Left ventricle myocardium inferior (tissue), 1 donor: ENCODE data around the gene ANKRD12. TPM values are rescaled to one million over a fixed set of nuclear protein-coding genes. Genes with fewer than 3 reads are reported as not detected.

Experiments
- DNase-seq: peaks from one replicate; pipeline ENCODE4 v3.0.0-alpha.2; 2020
- H3K27ac ChIP-seq: fragments of 200-600 bp; replicated peaks from 2 replicates; pipeline ENCODE4 v1.8.0; 2021
- H3K27me3 ChIP-seq: fragments of 200-600 bp; 2 replicates; pipeline ENCODE4 v1.8.0; 2021; ENCODE audit warnings: low read depth
- H3K36me3 ChIP-seq: fragments of 200-600 bp; 2 replicates; pipeline ENCODE4 v1.8.0; 2021
- H3K4me1 ChIP-seq: fragments of 200-600 bp; 2 replicates; pipeline ENCODE4 v1.8.0; 2021
- H3K4me3 ChIP-seq: fragments of 200-600 bp; 2 replicates; pipeline ENCODE4 v1.8.0; 2021; ENCODE audit warnings: mild to moderate bottlenecking, moderate library complexity
- H3K9me3 ChIP-seq: fragments of 200-600 bp; replicated peaks from 2 replicates; pipeline ENCODE4 v1.8.0; 2021
- CTCF ChIP-seq: fragments of 200-600 bp; IDR thresholded peaks from 2 replicates; pipeline ENCODE4 v1.8.0; 2021; ENCODE audit warnings: antibody characterized with exemption, mild to moderate bottlenecking, borderline replicate concordance
- intact Hi-C: fragments of 100-400 bp; cut with micrococcal nuclease; formaldehyde crosslinking; loops from one replicate; pipeline ENCODE4 v1.11.0; 2022
- total RNA-seq: library from RNA; stranded (reverse); fragmentation: NEBNext Ultra II Directional; extraction: Animal tissue kit (Norgen Biotek cat#: 25700); gene quantifications from one replicate; pipeline ENCODE4 v1.2.1, GENCODE V29; 2021
- donor health status: DM: no; HTN: yes; CAD: no; lungs with severe emphysema.

ANKRD12 gene
- total RNA-seq, 1 donor from 2014 or later = 49.3 TPM

- no peak overlapping the region for H3K4me3 ChIP-seq
- H3K9me3 ChIP-seq = peaks cover 1% of the 10 kb centered on the region
- no peak for DNase-seq
- H3K27ac ChIP-seq = no peak overlapping the region
- intact Hi-C loops = no loop called here
- no peak for TF ChIP-seq CTCF
- no peaks in the 10 kb centered on the region for H3K36me3 ChIP-seq
- H3K4me1 ChIP-seq = no peaks in the 10 kb centered on the region
- H3K27me3 ChIP-seq = peaks cover 7% of the 10 kb centered on the region
Observed at GRCh38 chr18:9322744-9323143, 186.2 kb downstream of the ANKRD12 start.

- peaks cover 7% of the 10 kb centered on the region for H3K27me3 ChIP-seq
- H3K27ac ChIP-seq = no peak overlapping the region
- peaks cover 13% of the 10 kb centered on the region for H3K9me3 ChIP-seq
- no peak for DNase-seq
- intact Hi-C loops = no loop called here
- no peaks in the 10 kb centered on the region for H3K36me3 ChIP-seq
- H3K4me1 ChIP-seq = no peaks in the 10 kb centered on the region
- H3K4me3 ChIP-seq = no peak overlapping the region
- TF ChIP-seq CTCF = no peak
Observed at GRCh38 chr18:9323750-9324445, 187.3 kb downstream of the ANKRD12 start.

- H3K27me3 ChIP-seq = peaks cover 7% of the 10 kb centered on the region
Observed at GRCh38 chr18:9325716-9326115, 189.1 kb downstream of the ANKRD12 start.

GRCh38 chr18:9328776-9329175 lies 192.2 kb downstream of the ANKRD12 start:
- no peaks in the 10 kb centered on the region for H3K36me3 ChIP-seq
- H3K9me3 ChIP-seq = peaks cover 17% of the 10 kb centered on the region
- H3K4me3 ChIP-seq = no peak overlapping the region
- no peaks in the 10 kb centered on the region for H3K27me3 ChIP-seq
- peaks cover 2% of the 10 kb centered on the region for H3K4me1 ChIP-seq
- no peak for TF ChIP-seq CTCF
- no peak for DNase-seq
- no peak overlapping the region for H3K27ac ChIP-seq
- intact Hi-C loops = no loop called here

More at GRCh38 chr18:9325716-9326115, 189.1 kb downstream of the ANKRD12 start:
- TF ChIP-seq CTCF = no peak
- Histone ChIP-seq H3K4me1 (no peaks in the 10 kb centered on the region), H3K27ac (no peak overlapping the region), H3K4me3 (no peak overlapping the region), H3K9me3 (peaks cover 17% of the 10 kb centered on the region), H3K36me3 (no peaks in the 10 kb centered on the region)
- intact Hi-C loops = no loop called here
- DNase-seq = no peak

- H3K36me3 ChIP-seq = no peaks in the 10 kb centered on the region
- no peak for TF ChIP-seq CTCF
- peaks cover 17% of the 10 kb centered on the region for H3K9me3 ChIP-seq
- no peak overlapping the region for H3K4me3 ChIP-seq
- intact Hi-C loops = no loop called here
- H3K4me1 ChIP-seq = peaks cover 6% of the 10 kb centered on the region
- H3K27me3 ChIP-seq = no peaks in the 10 kb centered on the region
- no peak overlapping the region for H3K27ac ChIP-seq
- no peak for DNase-seq
Observed at GRCh38 chr18:9329471-9329870, 192.9 kb downstream of the ANKRD12 start.
